Right forelimb (tissue), 1 donor: ENCODE measurements around the gene CEMP1.
"Not testable (repeated sequence)": the region's sequence is repeated elsewhere in the genome, so short reads cannot be mapped to it uniquely, and the experiment has no call there.

Source experiments
- DNase-seq: peaks from one replicate; pipeline ENCODE4 v3.0.0-alpha.2; 2018

CEMP1 gene

DNA sequence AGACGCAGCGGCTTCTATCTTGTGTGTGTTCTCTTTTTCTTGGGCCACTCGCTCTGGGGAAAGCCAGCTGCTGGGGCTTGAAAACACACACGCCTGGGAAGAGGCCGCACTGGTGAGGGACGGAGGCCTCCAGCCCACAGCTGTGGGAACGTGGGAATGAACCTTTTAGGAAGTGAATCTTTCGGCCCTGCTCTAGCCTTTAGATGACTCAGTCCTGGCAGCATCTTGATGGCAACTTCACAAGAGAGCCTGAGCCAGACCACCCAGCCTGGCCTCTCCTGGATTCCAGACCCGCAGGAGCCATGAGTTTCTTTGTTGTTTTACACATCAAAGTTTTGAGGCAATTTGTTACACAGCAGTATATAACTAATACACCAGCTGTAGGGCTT lies 4.4 kb upstream of the CEMP1 start:
- peak; percentile 49 for DNase-seq

DNA sequence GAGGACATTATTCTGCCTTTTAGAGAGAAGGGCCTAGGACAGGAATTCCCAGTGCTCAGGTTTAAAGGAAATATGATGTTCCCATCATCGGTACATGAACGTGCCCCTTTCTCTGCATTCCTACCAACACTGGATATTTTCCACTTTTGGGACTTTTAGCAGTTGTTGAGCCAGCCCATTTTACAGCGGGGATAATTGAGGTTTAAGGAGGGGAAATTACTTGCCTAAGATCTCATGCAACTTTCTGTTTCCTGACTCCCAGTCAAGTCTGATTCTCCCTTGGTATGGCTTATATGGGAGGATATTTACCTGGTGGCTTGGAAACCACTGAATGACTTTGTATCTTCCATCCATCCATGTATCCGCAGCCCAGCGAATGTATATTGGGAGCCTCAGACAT lies 3.1 kb upstream of the CEMP1 start:
- DNase-seq, result not testable (repeated sequence)

DNA sequence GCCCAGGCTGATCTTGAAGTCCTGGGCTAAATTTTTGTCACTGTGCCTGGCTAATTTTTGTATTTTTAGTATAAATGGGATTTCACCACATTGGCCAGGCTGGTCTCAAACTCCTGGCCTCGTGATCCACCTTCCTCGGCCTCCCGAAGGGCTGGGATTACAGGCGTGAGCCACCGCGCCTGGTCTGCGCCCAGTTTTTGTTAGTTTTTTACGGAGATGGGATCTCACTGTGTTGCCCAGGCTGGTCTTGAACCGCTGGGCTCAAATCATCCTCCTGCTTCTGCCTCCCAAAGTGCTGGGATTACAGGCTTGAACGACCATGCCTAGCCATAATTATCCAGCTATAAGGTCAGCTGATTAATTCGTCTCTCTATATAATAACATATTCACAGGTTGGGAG lies 2.7 kb upstream of the CEMP1 start:
- no peak for DNase-seq

DNA sequence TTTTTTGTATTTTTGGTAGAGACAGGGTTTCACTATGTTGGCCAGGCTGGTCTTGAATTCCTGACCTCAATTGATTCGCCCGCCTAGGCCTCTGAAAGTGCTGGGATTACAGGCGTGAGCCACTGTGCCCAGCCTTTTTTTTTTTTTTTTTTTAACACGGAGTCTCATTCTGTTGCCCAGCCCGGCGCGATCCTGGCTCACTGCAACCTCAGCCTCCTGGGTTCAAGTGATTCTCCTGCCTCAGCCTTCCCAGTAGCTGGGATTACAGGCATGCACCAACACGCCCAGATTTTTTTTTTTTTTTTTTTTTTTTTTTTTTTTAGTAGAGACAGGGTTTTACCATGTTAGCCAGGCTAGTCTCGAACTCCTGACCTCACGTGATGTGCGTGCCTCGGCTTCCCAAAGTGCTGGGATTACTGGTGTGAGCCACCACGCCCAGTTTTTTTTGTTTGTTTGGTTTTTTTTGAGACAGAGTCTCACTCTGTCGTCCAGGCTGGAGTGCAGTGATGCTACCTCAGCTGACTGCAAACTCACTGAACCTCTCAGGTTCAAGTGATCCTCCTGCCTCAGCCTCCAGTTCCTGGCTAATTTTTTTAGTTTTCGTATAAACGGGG lies 2.0 kb upstream of the CEMP1 start:
- DNase-seq, result not testable (repeated sequence)

DNA sequence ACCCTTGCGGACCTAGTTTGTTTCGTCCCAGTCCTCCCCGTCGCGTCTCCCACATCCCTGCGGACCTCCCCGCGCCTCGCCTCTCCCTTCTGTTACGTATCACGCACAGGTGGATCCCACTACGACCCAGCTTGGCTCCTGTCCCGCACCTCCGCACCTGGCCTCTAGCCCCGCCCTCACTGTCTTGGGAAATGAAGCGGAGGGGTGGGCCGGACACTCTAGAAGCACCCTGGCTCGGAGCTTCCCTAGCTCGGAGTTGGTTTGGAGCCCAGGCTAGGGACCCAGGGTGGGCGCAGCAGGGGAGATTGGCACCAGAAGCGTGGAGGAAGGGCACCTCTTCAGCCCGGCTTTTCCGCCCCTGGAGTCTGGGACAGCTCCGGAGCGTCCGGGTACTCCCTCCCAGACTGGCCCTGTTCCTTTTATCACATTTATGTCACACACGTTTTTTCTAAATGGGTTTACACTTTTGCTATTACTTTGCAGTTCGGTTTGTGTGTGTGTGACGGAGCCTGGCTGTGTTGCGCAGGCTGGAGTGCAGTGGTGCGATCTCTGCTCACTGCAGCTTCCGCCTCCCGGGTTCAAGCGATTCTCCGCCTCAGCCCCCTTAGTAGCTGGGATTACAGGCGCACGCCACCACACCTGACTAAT lies 1.4 kb upstream of the CEMP1 start:
- peak; percentile 79 for DNase-seq

DNA sequence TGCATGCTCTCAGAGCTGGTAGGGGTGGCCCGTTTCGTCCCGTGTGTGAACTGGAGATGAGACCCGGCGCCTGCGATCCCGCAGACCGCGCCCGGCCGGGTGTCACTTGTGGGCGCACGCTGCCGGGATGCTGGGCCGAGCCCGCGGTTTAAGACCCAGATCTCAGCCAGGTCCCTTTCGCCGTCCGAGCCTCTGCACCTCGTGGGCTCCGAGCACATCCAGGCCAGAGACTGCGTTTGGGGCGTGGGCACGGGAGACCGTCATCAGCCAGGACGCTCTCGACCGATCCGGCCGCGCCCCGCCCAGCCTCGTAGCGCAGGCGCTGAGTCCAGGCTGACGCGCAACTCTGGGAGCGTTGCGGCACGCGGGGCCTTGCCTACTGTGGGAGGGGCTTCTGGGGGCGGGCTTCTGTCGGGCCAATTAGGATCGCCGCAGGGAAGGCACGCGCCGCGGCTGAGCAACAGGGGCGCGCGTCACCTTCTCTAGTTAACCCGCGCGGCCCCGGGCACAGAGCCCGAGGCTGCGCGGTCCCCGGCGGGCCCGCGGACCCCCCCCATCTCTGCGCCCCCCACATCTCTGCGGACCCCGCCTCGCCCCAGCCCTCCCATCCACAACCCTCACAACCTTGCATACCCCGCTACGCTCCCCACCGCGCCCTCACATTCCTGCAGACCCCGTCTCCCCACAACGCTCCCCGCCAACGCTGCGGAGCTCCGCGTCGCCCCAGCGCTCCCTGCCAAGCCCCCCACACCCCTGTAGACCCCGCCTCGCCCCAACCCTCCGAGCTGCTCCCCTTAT lies 687 bp upstream of the CEMP1 start:
- DNase-seq, result peak; percentile 97

DNA sequence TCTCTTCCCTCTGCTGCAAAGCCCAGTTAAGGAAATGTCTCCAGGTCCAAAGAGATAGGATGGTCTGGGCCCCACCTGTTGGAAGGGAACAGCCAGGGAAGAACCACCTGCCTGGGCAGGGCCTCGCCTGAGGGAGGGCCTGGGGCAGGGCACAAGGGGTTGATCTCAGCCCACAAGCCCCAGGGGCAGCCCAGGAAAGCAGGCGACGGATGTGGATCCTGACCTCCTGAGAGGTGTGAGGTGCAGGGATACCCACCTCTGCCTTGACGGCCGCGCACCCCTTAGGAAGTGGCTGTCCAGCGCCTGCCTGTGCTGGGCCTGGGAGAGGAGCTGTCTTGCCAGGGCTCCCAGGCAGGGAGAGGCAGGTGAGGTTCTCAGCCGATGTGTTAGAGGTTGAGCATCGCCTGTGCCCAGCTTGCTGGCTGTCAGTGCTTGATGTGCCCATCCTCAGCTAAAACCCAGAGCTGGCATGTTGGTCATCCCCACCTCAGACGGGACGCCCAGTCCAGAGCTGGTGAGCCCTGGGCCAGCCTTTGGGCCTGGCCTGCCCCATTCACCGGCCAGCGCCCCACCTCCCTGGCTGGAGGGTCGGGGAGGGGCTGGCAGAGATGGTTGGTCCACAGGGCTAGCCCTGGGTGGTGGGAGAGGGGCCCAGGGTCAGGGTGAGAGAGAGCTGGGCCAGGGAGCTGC lies 434 bp downstream of the CEMP1 start:
- no peak for DNase-seq

DNA sequence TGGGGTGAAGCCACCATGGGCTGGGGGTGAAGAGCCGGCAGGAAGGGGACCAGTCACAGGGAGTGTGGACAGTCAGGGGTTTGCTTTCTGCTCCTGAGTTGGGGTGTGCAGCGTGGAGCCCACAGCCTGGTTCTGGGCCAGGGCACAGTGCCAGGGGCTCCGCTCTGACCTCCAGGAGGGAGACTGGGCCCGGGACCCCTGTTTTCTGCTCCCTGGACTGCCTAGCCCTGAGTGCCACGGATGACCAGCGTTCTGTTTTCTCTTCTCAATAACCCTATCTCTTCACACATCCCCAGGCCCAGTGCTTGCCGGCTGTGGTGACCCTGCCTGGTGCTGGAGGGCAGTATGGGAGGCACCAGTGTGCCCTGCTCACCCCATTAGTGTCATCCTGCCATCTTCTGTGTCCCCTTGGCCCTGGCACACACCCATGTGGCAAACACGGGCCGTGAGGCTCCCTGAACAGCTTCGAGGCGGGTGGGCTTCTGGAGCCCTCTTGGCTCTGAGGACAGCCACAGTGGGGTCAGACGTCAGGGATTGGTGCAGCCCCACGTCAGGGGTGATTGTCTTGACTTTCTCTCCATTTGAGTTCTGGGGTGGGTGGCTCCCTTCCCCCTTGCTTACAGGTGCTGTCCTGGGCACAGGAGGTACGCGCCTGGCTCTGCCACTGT lies 1.1 kb downstream of the CEMP1 start:
- no peak for DNase-seq

DNA sequence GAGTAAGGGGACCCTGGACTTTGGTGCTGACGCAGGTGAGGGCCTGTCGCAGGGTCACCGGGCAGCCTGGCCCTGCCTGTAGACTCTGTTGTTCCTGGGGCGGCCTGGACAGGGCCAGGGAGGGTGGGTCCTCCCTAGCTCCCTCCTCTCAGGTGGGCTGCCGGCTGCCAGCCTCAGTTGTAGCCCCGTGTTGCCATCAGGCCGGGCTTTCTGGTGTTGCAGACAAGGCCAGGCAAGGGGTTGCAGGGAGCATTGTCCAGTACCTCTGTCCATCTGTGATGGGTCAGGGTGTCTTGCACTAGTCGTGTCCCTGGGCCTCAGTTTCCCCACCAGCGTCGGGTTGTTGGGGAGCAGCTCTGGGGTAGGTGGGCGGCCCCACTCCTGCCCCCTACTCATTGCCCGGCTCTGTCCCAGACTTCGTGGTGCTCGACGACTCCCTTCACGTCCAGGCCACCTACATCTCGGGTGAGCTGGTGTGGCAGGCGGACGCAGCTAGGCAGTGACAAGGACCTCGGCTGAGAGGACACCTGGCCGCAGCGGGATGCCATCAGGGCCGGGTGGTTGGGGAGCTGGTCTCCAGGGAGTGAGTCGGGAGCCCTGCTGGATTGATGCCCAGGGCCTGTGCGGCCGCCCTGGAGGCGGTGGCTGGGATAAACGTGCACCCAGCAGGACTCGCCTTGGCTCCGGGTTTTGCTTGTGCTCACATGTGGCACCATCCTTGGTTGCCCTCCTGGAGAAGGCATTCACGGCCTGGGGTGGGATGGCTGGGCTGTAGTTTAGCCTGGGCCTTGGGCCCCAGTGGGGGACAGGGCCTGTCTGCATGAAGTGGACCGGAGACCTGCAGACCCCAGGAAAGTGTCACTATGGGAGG lies 1.9 kb downstream of the CEMP1 start:
- peak; percentile 49 for DNase-seq

DNA sequence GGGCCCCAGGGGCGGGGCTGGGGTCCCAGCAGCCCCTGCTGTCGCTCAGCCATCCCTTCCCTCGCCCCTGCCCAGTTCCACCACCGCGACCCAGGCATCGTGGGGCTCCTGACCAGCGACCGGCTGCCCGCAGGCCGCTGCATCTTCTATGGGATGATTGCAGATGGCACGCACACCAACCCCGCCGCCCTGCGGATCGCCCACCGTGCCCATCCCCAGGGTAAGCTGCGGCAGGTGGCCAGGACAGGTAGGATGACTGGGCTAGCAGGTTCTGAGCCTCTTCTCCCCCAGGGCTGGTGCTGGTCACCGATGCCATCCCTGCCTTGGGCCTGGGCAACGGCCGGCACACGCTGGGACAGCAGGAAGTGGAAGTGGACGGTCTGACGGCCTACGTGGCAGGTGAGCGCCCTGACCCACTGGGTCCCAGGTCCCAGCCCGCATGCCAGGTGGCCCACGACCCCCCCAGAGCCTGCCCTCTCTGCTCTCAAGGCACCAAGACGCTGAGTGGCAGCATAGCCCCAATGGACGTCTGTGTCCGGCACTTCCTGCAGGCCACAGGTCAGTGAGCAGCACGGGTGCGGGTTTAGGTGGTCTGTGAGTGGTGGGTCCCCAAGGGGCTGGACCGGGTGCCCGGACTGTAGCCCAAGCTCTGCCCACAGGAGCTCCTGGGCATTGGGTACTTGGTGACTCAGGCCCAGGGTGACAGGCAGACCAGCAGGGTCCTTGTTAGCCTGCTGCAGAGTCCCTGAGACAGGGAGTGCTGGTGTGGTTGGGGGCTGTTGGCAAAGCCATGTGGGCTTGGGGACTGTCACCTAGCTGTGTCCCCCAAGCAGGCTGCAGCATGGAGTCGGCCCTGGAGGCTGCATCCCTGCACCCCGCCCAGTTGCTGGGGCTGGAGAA lies 2.8 kb downstream of the CEMP1 start:
- DNase-seq, result no peak

DNA sequence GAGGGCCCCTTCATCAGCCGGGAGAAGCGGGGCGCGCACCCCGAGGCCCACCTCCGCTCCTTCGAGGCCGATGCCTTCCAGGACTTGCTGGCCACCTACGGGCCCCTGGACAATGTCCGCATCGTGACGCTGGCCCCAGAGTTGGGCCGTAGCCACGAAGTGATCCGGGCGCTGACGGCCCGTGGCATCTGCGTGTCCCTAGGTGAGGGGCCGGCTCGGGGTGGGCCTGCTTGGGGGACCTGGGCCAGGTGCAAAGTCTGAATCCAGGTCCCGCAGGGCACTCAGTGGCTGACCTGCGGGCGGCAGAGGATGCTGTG lies 3.5 kb downstream of the CEMP1 start:
- no peak for DNase-seq

DNA sequence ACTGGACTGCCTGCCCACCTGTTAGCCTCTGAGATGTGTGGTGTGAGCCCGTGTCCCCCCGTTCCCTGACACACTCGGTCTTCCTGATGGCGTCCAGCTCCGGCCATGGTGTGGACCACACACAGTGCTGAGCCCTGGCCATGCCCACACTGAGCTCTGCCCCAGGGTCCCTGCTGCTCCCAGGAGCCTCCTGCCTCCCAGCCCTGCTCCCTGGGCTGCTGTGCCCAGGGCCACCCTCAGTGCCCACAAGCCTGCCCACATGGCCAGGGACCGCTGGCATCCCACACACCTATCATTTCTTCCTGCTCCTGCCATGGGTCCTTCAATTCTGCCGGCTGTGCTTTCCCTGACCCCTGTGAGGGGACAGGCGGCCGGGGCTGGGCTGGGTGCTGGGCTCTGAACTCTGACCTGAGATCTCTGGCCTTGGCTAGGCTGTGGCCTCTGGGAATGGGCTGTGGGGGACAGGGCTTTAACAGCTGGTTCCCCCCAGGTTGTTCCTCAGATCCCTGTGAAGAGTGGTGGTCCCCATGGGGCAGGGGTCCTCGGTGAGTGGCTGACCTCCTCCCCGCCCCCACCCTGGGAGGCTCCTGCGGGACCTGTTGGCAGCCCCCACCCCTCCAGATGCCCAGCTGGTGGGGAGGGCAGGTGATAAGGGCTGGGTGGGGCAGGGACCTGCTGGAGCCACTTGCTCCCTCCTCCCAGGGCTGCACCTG lies 4.0 kb downstream of the CEMP1 start:
- no peak for DNase-seq

DNA sequence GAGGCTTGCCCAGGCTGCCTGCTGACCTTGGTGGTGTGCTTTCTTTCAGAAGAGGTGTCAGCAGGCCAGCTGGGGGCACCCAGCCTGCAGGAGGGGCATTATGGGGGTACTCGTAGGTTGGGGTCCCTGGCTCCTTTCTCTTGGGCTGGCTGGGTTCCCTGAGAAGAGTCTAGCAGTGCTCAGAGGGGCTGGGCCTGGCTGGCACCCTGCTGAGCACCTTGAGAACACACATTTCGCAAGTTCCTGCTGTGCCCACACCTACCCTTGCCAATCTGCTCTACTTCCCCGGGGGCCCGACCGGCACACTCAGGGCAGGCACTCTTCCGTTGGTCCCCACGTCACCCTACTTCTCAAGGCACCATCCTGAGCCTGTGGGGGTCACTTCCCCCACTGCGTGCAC lies 5.1 kb downstream of the CEMP1 start:
- no peak for DNase-seq

DNA sequence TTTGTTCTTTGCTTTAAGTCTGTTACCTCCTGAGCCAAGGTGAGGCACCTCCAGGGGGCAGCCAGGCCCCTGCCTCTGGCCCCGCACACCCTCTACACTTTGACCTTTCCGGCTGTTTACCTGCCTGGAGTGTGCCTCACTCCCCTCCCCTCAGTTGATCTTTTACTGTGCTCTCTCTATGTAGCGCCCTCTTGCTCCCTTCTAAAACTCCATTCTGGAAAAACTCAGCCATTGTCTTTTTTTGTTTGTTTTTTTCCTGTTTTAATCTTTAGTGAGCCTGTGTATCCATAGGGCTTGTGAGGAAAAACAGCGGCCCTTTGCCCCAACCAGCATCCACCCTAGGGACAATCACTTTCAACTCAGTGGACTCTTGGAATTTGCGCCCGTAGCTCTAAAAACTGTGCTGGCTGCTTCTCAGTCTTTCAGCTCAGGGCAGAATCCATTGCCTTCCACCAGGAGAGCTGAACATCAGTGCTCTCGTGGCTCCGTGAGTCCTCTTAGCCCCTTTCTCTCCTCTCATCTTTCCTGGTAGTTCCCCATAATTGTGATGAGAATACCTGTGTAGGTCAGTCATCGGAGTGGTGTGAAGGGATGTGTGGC lies 6.8 kb downstream of the CEMP1 start:
- no peak for DNase-seq

DNA sequence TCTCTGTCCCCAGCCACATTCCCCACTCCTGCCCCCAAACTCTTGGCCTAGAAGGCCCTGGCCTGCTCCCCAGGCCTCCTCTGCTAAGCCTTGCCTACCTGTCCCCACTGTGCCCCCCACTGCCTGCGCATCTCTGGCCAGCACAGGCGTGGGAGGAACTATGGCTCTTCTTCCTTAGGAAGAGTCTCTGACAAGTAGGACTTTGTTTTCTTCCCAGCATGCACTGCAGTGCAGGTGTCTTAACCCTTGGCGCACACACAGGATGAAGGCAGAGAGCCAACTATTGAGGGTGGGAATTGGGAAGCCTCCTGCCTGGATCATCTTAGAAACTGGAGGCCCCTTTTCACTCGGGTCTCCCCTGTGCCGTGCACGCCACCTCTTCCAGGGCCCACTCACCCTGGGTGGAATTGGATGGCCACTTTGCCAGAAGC lies 7.4 kb downstream of the CEMP1 start:
- DNase-seq, result no peak

DNA sequence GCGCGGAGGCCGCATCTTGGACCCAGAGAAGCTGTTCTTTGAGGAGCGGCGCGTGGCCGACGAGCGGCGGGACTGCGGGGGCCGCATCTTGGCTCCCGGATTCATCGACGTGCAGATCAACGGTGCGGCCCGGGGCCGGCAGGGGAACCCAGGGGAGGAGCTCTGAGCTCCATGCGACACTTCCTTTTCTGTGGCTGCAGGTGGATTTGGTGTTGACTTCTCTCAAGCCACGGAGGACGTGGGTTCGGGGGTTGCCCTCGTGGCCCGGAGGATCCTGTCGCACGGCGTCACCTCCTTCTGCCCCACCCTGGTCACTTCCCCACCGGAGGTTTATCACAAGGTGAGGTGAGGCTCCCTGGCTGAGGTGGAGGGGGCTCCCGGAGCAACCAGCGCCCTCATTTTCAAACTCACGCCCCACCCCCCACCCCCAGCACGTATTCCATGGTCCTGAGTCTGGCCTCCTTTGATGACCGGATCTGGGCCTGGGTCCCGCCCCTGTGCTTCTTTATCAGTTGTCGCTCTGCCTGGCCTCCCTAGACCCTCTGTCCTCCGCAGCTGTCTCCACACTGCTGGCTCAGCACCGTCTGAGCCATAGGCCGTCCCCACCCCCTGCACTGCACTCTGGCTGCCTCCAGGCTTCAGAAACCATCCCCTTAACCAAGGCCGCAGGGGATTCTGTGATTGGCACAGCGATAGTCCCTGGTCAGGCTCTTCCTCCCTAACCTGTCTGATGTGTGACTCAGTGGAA lies 10.2 kb downstream of the CEMP1 start:
- no peak for DNase-seq

DNA sequence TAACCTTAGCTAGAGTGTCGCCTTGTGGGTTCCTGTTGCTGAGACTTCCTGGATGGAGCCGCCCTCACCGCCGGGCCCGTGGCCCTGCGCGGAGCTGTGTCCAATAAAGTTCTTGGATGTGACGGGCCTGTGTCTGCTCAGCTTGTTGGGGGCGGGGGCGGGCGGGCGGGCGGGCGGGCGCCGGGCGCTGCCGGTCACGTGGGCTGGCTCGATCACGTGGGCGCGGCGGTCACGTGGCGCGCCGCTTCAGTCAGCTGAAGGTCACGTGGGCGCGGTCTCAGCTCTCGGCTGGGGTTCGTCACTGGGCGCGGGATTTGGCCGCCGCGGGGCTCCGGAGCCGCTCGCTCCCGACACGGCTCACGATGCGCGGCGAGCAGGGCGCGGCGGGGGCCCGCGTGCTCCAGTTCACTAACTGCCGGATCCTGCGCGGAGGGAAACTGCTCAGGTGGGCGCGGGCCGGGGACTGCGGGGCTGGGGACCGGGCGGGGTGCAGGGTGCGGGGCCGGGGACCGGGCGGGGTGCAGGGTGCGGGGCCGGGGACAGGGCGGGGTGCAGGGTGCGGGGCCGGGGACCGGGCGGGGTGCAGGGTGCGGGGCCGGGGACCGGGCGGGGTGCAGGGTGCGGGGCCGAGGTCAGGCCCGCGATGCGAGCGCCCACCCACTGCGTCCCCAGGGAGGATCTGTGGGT lies 11.0 kb downstream of the CEMP1 start, which contains the start of gene AMDHD2:
Gene AMDHD2, plus strand, starts transcription at position 275 of the 687 bp plus-strand sequence. Its CDS starts 88 bp downstream, at position 363.
- peak; percentile 93 for DNase-seq

DNA sequence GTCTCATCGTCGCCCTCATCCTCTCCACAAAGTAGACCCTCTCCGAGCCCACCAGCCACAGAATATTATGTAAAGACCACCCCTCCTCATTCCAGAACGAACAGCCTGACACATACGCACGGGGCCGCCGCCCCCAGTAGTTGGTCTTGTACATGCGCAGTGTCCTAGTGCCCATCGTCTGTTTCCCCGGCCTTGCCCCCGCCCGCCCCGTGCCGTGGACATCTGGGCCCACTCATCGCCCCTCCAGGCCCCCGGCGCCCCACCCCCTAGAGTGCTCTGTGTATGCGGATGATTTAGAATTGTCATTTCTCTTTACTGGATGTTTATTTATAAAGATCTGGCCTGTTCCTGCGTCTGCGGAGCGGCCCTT lies 11.5 kb downstream of the CEMP1 start:
- DNase-seq, result no peak
